A549 (cell line): ENCODE measurements around the gene IGSF9B. TPM values are rescaled to one million over a fixed set of nuclear protein-coding genes. Genes with fewer than 3 reads are reported as not detected.

Source experiments
- ATAC-seq, 2 experiments: fragments of 200-7000 bp in 1 of 2; fragments of >200 bp in 1 of 2; cut with Nextera tagmentation in 1 of 2; cut with Tn5 transposase in 1 of 2; 3 replicates each; pipeline versions ENCODE4 v1.8.0 to v1.9.1; 2018 to 2020; ENCODE audit warnings: mild to moderate bottlenecking in 1 of 2, moderate library complexity in 1 of 2
- CTCF ChIA-PET: fragments of 300-600 bp; sonication (Branson Sonifier 250); formaldehyde crosslinking; extraction: SDS; loops from one replicate; lab custom pipeline; 2021; ENCODE audit warnings: antibody characterized with exemption, inconsistent platforms; lab: Yijun Ruan, JAX
- POLR2A ChIA-PET: fragments of 350-600 bp; formaldehyde crosslinking; extraction: SDS; loops from one replicate; lab custom pipeline; 2021; ENCODE audit warnings: antibody characterized with exemption, inconsistent platforms; lab: Yijun Ruan, JAX
- DNase-seq, 2 experiments: peaks; one replicate each; pipeline versions ENCODE4 v3.0.0 to v3.0.0-alpha.2; 2011 to 2016; ENCODE audit warnings: low read depth in 1 of 2, low spot score in 1 of 2
- FAIRE-seq: peaks from 2 replicates; lab custom pipeline; 2011; peaks lifted over from hg19 to GRCh38; lab: Jason Lieb, UNC
- H3K27ac ChIP-seq, 2 experiments: fragments of >200 bp; sonication (Bioruptor Twin); formaldehyde crosslinking; 3 replicates each; pipeline ENCODE4 v1.5.1; 2016 to 2017
- H3K4me1 ChIP-seq: fragments of >200 bp; sonication (Bioruptor Twin); formaldehyde crosslinking; 3 replicates; pipeline ENCODE4 v1.6.1; 2016
- H3K4me2 ChIP-seq: fragments of >200 bp; sonication (Bioruptor Twin); formaldehyde crosslinking; 3 replicates; pipeline ENCODE4 v1.6.1; 2016
- H3K4me3 ChIP-seq: fragments of >200 bp; sonication (Bioruptor Twin); formaldehyde crosslinking; 3 replicates; pipeline ENCODE4 v1.5.1; 2016
- H3K9me3 ChIP-seq: fragments of >200 bp; sonication (Bioruptor Twin); formaldehyde crosslinking; 3 replicates; pipeline ENCODE4 v1.6.1; 2016
- CHD2 ChIP-seq: fragments of 150-350 bp; IDR thresholded peaks from 2 replicates; pipeline ENCODE4 v1.6.1; 2014; ENCODE audit warnings: low read length; ENCODE audit not compliant: partially characterized antibody
- EHF ChIP-seq: fragments of 250-450 bp; sonication (Bioruptor Pico); IDR thresholded peaks from 2 replicates; pipeline ENCODE4 v1.5.0; 2020; ENCODE audit warnings: mild to moderate bottlenecking
- EHMT2 ChIP-seq: fragments of 200-600 bp; sonication (generic); IDR thresholded peaks from 2 replicates; pipeline ENCODE4 v1.6.1; 2016; ENCODE audit warnings: antibody characterized with exemption, low read depth, mild to moderate bottlenecking, moderate library complexity
- FOSL2 ChIP-seq, 2 experiments: fragments of 450-650 bp in 1 of 2; fragments of >200 bp in 1 of 2; sonication (Bioruptor Twin) in 1 of 2; formaldehyde crosslinking; IDR thresholded peaks; 2 replicates each; pipeline versions ENCODE4 v1.5.0 to v1.6.1; 2016 to 2020; ENCODE audit warnings: mild to moderate bottlenecking in 1 of 2, moderate library complexity in 1 of 2
- HOXB13 ChIP-seq: fragments of 250-450 bp; sonication (Bioruptor Pico); IDR thresholded peaks from 2 replicates; pipeline ENCODE4 v1.5.0; 2020; ENCODE audit warnings: low read depth, mild to moderate bottlenecking, moderate library complexity
- HOXB5 ChIP-seq: fragments of 250-450 bp; sonication (Bioruptor Pico); IDR thresholded peaks from 2 replicates; pipeline ENCODE4 v1.5.0; 2020; ENCODE audit warnings: mild to moderate bottlenecking, moderate library complexity
- JUN ChIP-seq, 2 experiments: fragments of >200 bp; sonication (Bioruptor Twin); formaldehyde crosslinking; IDR thresholded peaks; 2 replicates in 1 of 2; 3 replicates in 1 of 2; pipeline ENCODE4 v1.6.1; 2016 to 2017
- KDM1A ChIP-seq: fragments of 200-600 bp; sonication (generic); IDR thresholded peaks from 2 replicates; pipeline ENCODE4 v1.6.1; 2016; ENCODE audit warnings: low read depth, mild to moderate bottlenecking
- MAFK ChIP-seq: fragments of 450-650 bp; IDR thresholded peaks from 2 replicates; pipeline ENCODE4 v1.6.1; 2014; ENCODE audit not compliant: partially characterized antibody
- MAZ ChIP-seq: fragments of 150-350 bp; IDR thresholded peaks from 2 replicates; pipeline ENCODE4 v1.6.1; 2014; ENCODE audit warnings: antibody characterized with exemption, low read depth, low read length, borderline replicate concordance
- RCOR1 ChIP-seq: fragments of 150-350 bp; IDR thresholded peaks from 2 replicates; pipeline ENCODE4 v1.6.1; 2014; ENCODE audit warnings: antibody characterized with exemption, low read length, low read depth
- RNF2 ChIP-seq: fragments of 200-600 bp; sonication (generic); IDR thresholded peaks from 2 replicates; pipeline ENCODE4 v1.6.1; 2016; ENCODE audit warnings: low read depth, mild to moderate bottlenecking, antibody characterized with exemption, moderate library complexity, borderline replicate concordance
- SMC3 ChIP-seq: fragments of >200 bp; sonication (Bioruptor Twin); formaldehyde crosslinking; IDR thresholded peaks from 3 replicates; pipeline ENCODE4 v1.6.1; 2018; ENCODE audit warnings: inconsistent platforms
- TFCP2L1 ChIP-seq: fragments of 250-450 bp; sonication (Bioruptor Pico); IDR thresholded peaks from 2 replicates; pipeline ENCODE4 v1.5.0; 2021; ENCODE audit warnings: mild to moderate bottlenecking
- ZSCAN20 ChIP-seq: fragments of 250-450 bp; sonication (Bioruptor Pico); IDR thresholded peaks from 2 replicates; pipeline ENCODE4 v1.8.0; 2022; ENCODE audit warnings: mild to moderate bottlenecking, moderate library complexity
- WGBS: methylation state at CpG from one replicate; pipeline ENCODE4 v1.1.6; 2017; ENCODE audit errors: missing lambda C conversion rate; 5-methylcytosine and 5-hydroxymethylcytosine counted together
- polyA plus RNA-seq, 4 experiments: library from polyadenylated mRNA; depleted of rRNA in 3 of 4; stranded (reverse); fragments of >200 nt; fragmentation: RNase III in 1 of 4; extraction: RNeasy Plus Mini Kit Qiagen cat#74134 plus additional on column Dnase treatment in 1 of 4; gene quantifications; 2 replicates in 3 of 4; 3 replicates in 1 of 4; pipeline ENCODE4 v1.2.3, GENCODE V29; 2011 to 2017
- TF ChIP-seq, protein P1 (sequence below): IDR thresholded peaks from 2 replicates; pipeline ENCODE4 v1.6.1; 2012; ENCODE audit warnings: low read depth, borderline replicate concordance
- TF ChIP-seq, protein P2 (sequence below): fragments of 200-600 bp; sonication (generic); IDR thresholded peaks from 2 replicates; pipeline ENCODE4 v1.6.1; 2016; ENCODE audit warnings: antibody characterized with exemption, mild to moderate bottlenecking, moderate library complexity
- TF ChIP-seq, protein P3 (sequence below): fragments of 450-650 bp; IDR thresholded peaks from 2 replicates; pipeline ENCODE4 v1.6.1; 2014; ENCODE audit warnings: antibody characterized with exemption
- TF ChIP-seq, protein P4 (sequence below): fragments of >200 bp; sonication (Bioruptor Twin); formaldehyde crosslinking; IDR thresholded peaks from 3 replicates; pipeline ENCODE4 v1.6.1; 2016
- TF ChIP-seq, protein P5 (sequence below): IDR thresholded peaks from 2 replicates; pipeline ENCODE4 v1.6.1; 2012

Gene IGSF9B
- polyA plus RNA-seq, 2 of the 4 experiments (the other 2 are of a cell fraction): 0.41 to 0.61 TPM

DNA sequence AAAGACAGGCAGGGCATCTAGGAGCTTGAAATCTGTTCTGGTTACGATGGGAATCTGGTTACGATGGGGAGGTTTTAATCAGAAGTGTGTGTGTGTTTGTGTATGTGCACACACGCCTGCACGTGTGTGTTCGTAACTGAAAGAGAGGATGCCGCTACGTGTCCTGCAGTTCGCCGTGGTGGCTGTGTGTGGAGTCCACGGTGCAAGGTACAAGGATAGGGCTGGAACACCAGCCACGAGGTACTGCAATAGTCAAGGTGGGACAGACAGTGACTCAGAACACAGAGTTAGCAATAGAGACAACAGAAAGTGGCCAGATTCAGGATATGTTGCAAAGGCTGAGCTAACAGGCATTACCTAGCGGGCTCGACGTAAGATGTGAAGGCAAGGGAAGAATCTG is 46.7 kb downstream of the IGSF9B start (continued):
- no peak for TF ChIP-seq SMC3
- TF ChIP-seq, protein P1, sequence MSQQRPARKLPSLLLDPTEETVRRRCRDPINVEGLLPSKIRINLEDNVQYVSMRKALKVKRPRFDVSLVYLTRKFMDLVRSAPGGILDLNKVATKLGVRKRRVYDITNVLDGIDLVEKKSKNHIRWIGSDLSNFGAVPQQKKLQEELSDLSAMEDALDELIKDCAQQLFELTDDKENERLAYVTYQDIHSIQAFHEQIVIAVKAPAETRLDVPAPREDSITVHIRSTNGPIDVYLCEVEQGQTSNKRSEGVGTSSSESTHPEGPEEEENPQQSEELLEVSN: no peak
- TF ChIP-seq, protein P2, sequence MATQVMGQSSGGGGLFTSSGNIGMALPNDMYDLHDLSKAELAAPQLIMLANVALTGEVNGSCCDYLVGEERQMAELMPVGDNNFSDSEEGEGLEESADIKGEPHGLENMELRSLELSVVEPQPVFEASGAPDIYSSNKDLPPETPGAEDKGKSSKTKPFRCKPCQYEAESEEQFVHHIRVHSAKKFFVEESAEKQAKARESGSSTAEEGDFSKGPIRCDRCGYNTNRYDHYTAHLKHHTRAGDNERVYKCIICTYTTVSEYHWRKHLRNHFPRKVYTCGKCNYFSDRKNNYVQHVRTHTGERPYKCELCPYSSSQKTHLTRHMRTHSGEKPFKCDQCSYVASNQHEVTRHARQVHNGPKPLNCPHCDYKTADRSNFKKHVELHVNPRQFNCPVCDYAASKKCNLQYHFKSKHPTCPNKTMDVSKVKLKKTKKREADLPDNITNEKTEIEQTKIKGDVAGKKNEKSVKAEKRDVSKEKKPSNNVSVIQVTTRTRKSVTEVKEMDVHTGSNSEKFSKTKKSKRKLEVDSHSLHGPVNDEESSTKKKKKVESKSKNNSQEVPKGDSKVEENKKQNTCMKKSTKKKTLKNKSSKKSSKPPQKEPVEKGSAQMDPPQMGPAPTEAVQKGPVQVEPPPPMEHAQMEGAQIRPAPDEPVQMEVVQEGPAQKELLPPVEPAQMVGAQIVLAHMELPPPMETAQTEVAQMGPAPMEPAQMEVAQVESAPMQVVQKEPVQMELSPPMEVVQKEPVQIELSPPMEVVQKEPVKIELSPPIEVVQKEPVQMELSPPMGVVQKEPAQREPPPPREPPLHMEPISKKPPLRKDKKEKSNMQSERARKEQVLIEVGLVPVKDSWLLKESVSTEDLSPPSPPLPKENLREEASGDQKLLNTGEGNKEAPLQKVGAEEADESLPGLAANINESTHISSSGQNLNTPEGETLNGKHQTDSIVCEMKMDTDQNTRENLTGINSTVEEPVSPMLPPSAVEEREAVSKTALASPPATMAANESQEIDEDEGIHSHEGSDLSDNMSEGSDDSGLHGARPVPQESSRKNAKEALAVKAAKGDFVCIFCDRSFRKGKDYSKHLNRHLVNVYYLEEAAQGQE: no peak
- TF ChIP-seq, protein P3, sequence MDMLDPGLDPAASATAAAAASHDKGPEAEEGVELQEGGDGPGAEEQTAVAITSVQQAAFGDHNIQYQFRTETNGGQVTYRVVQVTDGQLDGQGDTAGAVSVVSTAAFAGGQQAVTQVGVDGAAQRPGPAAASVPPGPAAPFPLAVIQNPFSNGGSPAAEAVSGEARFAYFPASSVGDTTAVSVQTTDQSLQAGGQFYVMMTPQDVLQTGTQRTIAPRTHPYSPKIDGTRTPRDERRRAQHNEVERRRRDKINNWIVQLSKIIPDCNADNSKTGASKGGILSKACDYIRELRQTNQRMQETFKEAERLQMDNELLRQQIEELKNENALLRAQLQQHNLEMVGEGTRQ: no peak

DNA sequence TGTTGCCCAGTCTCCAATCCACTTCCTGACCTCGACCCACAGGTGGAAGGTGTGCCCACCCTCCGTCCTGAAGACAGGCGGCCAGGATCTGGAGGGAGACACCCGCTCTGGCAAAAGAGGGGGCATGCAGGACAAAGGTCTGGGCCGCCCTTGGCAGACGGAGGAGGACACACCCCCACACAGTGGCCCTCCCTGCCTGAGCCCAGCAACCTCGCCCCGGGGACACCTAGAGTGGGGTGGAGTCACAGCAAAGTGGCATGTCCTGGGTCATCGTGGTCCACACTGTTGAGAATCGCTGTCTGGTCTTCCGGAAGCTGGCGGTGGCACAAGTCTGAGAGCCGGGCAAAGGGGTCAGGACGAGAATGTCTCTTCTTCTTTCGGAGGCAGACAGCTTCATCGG is 47.9 kb downstream of the IGSF9B start:
- no peaks in the 10 kb centered on the region for H3K9me3 ChIP-seq
- no peak overlapping the region for H3K27ac ChIP-seq
- no peak overlapping the region for H3K4me2 ChIP-seq
- ChIA-PET CTCF (no interaction called here), POLR2A (no interaction called here)
- H3K4me3 ChIP-seq: no peak overlapping the region
- DNase-seq: no peak
- no peak for TF ChIP-seq TFCP2L1 (CRISPR knock-in tag)
- ATAC-seq: no peak
- no peaks in the 10 kb centered on the region for H3K4me1 ChIP-seq
- WGBS: 68% methylated on average over 9 of the region's 16 CpGs
- no peak for FAIRE-seq

DNA sequence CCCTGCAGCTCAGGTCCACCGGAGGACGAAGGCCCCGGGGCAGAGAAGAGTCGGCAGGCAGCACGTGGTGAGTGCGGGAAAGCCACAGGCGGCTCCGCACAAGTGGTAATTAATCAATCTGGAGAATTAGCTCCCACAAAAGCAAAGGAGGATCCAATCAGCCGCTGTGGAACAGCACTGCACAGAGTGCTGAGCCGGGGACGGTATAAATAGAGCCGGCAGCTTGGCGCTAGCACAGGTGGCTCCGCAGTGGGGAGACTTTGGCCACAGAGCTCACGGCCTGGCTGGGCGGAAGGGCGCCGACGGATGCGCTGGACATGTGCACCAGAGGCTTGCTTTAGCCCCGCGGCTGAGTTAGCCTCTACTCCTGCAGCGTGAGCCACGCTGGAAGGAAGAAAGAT is 48.9 kb downstream of the IGSF9B start:
- H3K9me3 ChIP-seq: no peaks in the 10 kb centered on the region
- H3K4me2 ChIP-seq: no peak overlapping the region
- 87% methylated on average over 23 of the region's 24 CpGs for WGBS
- POLR2A ChIA-PET: no interaction called here
- ATAC-seq: no peak
- TF ChIP-seq, protein P4, sequence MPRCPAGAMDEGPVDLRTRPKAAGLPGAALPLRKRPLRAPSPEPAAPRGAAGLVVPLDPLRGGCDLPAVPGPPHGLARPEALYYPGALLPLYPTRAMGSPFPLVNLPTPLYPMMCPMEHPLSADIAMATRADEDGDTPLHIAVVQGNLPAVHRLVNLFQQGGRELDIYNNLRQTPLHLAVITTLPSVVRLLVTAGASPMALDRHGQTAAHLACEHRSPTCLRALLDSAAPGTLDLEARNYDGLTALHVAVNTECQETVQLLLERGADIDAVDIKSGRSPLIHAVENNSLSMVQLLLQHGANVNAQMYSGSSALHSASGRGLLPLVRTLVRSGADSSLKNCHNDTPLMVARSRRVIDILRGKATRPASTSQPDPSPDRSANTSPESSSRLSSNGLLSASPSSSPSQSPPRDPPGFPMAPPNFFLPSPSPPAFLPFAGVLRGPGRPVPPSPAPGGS: no peak
- TF ChIP-seq, protein P5, sequence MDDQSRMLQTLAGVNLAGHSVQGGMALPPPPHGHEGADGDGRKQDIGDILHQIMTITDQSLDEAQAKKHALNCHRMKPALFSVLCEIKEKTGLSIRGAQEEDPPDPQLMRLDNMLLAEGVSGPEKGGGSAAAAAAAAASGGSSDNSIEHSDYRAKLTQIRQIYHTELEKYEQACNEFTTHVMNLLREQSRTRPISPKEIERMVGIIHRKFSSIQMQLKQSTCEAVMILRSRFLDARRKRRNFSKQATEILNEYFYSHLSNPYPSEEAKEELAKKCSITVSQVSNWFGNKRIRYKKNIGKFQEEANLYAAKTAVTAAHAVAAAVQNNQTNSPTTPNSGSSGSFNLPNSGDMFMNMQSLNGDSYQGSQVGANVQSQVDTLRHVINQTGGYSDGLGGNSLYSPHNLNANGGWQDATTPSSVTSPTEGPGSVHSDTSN: no peak
- TF ChIP-seq RNF2 (no peak), ZSCAN20 (CRISPR knock-in tag) (no peak), CHD2 (no peak), JUN (IDR thresholded peaks at IDR 0.05) (no peak), MAZ (no peak), HOXB5 (no peak), RCOR1 (no peak), HOXB13 (CRISPR knock-in tag) (no peak), MAFK (no peak), FOSL2 (IDR thresholded peaks at IDR 0.05) (no peak), FOSL2 (CRISPR knock-in tag; IDR thresholded peaks at IDR 0.05) (no peak), EHF (CRISPR knock-in tag) (no peak), EHMT2 (no peak), KDM1A (no peak)
- no peak for DNase-seq
- no peak overlapping the region for H3K27ac ChIP-seq
- no peak overlapping the region for H3K4me3 ChIP-seq
- FAIRE-seq: no peak
- CTCF ChIA-PET: interaction anchor here (0.5 to 1.7 kb wide), 2 partner anchors 20 to 297 kb away, joined by 4 to 5 read pairs; no protein-coding TSS in a partner anchor
- no peaks in the 10 kb centered on the region for H3K4me1 ChIP-seq
